Thoracic aorta (tissue), 2 donors: ENCODE measurements around the gene SLC6A6. TPM values are rescaled to one million over a fixed set of nuclear protein-coding genes. Genes with fewer than 3 reads are reported as not detected.

Experiments
- ATAC-seq: fragments of 150-250 bp; one replicate; pipeline ENCODE4 v1.8.0; 2017; ENCODE audit warnings: low read depth; ENCODE audit not compliant: insufficient number of reproducible peaks, low FRiP score
- DNase-seq: peaks from one replicate; pipeline ENCODE4 v3.0.0-alpha.2; 2020; ENCODE audit warnings: low spot score
- H3K27ac ChIP-seq, 2 donors: fragments of 200-600 bp; sonication (generic); 1 replicate in 1 of 2; 2 replicates in 1 of 2; pipeline ENCODE4 v1.5.1; 2016; ENCODE audit warnings: mild to moderate bottlenecking in 2 of 2, moderate library complexity in 2 of 2
- H3K27me3 ChIP-seq: fragments of 200-600 bp; sonication (generic); replicated peaks from 2 replicates; pipeline ENCODE4 v1.6.0; 2016; ENCODE audit warnings: mild to moderate bottlenecking; ENCODE audit not compliant: insufficient read depth
- H3K36me3 ChIP-seq: fragments of 200-600 bp; sonication (generic); one replicate; pipeline ENCODE4 v1.5.1; 2016
- H3K4me1 ChIP-seq, 2 donors: fragments of 200-600 bp; sonication (generic); 1 replicate in 1 of 2; 2 replicates in 1 of 2; pipeline versions ENCODE4 v1.5.1 to v1.6.0; 2016; ENCODE audit warnings: low read depth in 2 of 2, mild to moderate bottlenecking in 1 of 2; ENCODE audit not compliant: control insufficient read depth in 1 of 2
- H3K4me3 ChIP-seq: fragments of 200-600 bp; sonication (generic); 2 replicates; pipeline ENCODE4 v1.5.1; 2016; ENCODE audit warnings: mild to moderate bottlenecking
- H3K9me3 ChIP-seq: fragments of 200-600 bp; sonication (generic); 2 replicates; pipeline ENCODE4 v1.5.1; 2016
- total RNA-seq, 2 donors: library from RNA; depleted of rRNA; stranded (reverse); fragments of >200 nt; gene quantifications; one replicate each; pipeline versions ENCODE4 v1.1.0 to v1.2.3, GENCODE V29; 2016
- TF ChIP-seq, protein P1 (sequence below): fragments of 200-600 bp; sonication (generic); IDR thresholded peaks from one replicate; pipeline ENCODE4 v1.5.1; 2019; ENCODE audit warnings: antibody characterized with exemption

SLC6A6 gene
- total RNA-seq, 2 donors from 2014 or later, result 33.5 to 45.5 TPM

DNA sequence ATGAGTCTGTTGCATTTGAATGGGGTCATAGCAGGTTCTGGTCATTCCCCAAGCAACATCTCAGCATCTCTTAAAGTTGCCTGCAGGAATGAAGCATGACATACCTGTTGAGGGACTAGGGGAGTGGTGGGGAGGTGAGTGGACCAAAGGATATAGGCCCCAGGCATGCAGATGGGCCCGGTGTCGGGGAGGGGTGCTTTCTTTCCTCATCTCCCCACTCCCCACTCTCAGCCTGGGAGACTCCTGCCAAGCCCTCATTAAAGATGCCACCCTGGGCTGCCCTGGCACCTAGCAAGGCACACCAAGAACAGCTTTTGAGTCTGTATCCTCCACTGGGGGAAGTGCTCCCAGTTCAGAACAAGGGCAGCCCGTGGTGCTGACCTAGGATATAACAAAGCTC, 83.6 kb downstream of the SLC6A6 start:
- Histone ChIP-seq H3K9me3 (no peaks in the 10 kb centered on the region), H3K36me3 (peaks cover 12% of the 10 kb centered on the region), H3K27ac (no peak overlapping the region), H3K4me3 (no peak overlapping the region), H3K4me1 (peaks cover 0 to 27% of the 10 kb centered on the region in 2 donors), H3K27me3 (no peaks in the 10 kb centered on the region)
- TF ChIP-seq, protein P1, sequence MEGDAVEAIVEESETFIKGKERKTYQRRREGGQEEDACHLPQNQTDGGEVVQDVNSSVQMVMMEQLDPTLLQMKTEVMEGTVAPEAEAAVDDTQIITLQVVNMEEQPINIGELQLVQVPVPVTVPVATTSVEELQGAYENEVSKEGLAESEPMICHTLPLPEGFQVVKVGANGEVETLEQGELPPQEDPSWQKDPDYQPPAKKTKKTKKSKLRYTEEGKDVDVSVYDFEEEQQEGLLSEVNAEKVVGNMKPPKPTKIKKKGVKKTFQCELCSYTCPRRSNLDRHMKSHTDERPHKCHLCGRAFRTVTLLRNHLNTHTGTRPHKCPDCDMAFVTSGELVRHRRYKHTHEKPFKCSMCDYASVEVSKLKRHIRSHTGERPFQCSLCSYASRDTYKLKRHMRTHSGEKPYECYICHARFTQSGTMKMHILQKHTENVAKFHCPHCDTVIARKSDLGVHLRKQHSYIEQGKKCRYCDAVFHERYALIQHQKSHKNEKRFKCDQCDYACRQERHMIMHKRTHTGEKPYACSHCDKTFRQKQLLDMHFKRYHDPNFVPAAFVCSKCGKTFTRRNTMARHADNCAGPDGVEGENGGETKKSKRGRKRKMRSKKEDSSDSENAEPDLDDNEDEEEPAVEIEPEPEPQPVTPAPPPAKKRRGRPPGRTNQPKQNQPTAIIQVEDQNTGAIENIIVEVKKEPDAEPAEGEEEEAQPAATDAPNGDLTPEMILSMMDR, result no peak
- DNase-seq (no peak), ATAC-seq (no peak)

DNA sequence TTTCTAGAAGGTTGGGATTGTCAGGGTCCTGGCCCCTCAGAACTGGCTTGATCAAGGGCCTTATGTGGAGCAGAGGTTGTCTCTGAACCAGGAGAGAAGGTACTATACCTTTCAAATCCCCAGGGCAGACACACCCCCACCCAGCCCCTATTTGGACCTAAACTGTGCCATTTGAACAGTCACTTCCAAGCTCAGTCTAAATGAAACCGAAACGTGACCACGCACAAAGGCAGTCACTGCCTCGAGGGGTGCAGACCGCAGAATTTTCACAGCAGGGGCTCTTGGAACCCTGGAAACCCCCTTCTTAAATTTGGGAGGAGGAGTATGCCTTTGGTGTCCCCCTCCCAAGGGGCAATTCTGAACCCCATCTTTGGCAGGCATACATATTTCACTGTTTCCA, 84.1 kb downstream of the SLC6A6 start:
- TF ChIP-seq, protein P1, result no peak
- Histone ChIP-seq H3K27ac (no peak overlapping the region), H3K9me3 (no peaks in the 10 kb centered on the region), H3K36me3 (peaks cover 12% of the 10 kb centered on the region), H3K4me1 (peaks cover 0 to 27% of the 10 kb centered on the region in 2 donors), H3K27me3 (no peaks in the 10 kb centered on the region), H3K4me3 (no peak overlapping the region)
- DNase-seq, result no peak
- no peak for ATAC-seq

DNA sequence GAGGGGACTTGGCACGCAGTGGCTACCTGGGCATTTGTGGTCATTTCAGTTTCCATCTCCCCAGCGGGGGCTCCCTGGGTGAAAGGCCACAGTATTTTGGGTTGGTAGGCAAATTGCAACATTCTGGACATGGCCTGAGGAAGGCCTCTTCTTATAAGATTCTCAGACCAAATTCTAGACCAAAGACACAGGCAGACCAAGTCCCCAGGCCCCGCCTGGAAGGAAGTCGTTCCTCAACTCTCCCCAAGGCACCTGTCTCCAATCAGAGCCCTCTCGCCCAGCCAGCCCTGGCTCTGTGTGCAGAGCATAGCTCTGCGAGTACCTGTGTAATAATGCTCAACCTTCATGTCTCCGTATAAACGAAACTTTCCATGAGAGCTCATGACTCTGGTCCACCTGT, 84.7 kb downstream of the SLC6A6 start:
- no peak overlapping the region for H3K4me3 ChIP-seq
- DNase-seq, result no peak
- H3K27me3 ChIP-seq, result no peaks in the 10 kb centered on the region
- H3K4me1 ChIP-seq, result peaks cover 0 to 22% of the 10 kb centered on the region in 2 donors
- peaks cover 7% of the 10 kb centered on the region for H3K36me3 ChIP-seq
- no peaks in the 10 kb centered on the region for H3K9me3 ChIP-seq
- TF ChIP-seq, protein P1, result no peak
- no peak for ATAC-seq
- H3K27ac ChIP-seq, result no peak overlapping the region

DNA sequence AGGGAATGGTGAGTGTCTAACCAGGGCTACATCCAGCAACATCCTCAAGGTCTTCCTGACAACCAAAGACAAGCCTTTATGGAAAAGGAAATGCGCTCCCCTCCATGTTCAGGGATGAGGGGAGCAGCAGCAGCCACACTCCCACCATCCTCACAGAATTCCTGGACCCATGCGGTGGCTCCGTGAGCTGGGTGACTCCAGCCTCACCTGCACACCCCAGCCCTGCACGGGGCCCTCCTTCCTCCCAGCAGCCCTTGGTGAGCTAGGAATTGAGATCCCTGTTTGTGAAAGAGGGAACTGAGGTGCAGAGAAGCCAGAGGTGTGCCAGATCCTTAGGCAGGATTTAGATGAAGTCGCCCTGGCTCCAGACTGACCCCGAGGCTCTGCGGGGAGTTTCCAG, 85.4 kb downstream of the SLC6A6 start:
- H3K36me3 ChIP-seq, result peaks cover 7% of the 10 kb centered on the region
- DNase-seq (no peak), ATAC-seq (no peak)
- H3K27me3 ChIP-seq, result no peaks in the 10 kb centered on the region
- H3K27ac ChIP-seq, result no peak overlapping the region
- no peaks in the 10 kb centered on the region for H3K9me3 ChIP-seq
- no peak overlapping the region for H3K4me3 ChIP-seq
- TF ChIP-seq, protein P1, result no peak
- peaks cover 0 to 16% of the 10 kb centered on the region in 2 donors for H3K4me1 ChIP-seq

DNA sequence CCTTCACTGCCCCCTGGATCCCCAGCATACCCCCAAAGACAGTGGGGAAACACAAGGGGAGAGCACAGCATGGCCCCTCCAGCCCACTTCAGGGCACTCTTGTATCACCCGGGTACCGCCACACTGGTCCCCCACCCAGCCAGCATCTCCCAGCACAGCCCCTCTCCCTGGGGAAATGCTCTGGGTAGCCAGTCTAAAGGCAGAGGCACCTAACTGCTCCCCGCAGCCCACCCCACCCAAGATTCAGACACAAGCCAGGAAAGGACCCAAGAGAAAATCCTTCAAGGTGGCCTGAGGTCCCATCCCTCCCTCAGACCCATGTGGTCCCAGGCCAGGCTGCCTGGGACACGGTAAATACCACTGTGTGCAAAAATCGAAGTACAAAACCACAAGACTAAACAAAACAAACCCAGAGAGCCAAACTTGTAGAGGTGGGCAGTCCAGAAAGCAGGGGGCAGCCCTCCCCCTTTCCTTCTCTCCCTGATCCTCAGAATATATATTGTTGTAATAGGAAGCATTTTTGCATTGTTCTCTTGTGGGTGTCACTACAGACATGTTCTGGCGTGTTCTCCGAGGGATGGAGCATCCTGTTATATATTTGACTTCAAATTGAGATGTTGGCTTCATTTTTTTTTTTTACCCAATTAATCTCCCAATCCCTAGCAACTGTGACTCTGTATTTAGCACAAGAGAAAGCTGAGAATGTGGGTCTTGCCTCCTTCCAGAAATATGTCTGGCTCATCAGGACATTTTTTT, 86.1 kb downstream of the SLC6A6 start:
- TF ChIP-seq, protein P1, result no peak

More for the DNA sequence above, 86.1 kb downstream of the SLC6A6 start:
- Histone ChIP-seq H3K27ac (no peak overlapping the region), H3K9me3 (no peaks in the 10 kb centered on the region), H3K27me3 (no peaks in the 10 kb centered on the region), H3K4me1 (peaks cover 0 to 16% of the 10 kb centered on the region in 2 donors), H3K4me3 (no peak overlapping the region), H3K36me3 (peaks cover 7% of the 10 kb centered on the region)
- no peak for ATAC-seq
- DNase-seq, result no peak
